ENCODE results near the gene CORO7.

CORO7 gene

GRCh38 chr16:4320571-4321137, 95.7 kb downstream of the CORO7 start:
- DNase-seq (ENCODE audit: low read depth): no peak

- no peak for DNase-seq (ENCODE audit: low read depth)
Observed at GRCh38 chr16:4319454-4320421, 96.7 kb downstream of the CORO7 start.

GRCh38 chr16:4318967-4319366, 97.4 kb downstream of the CORO7 start:
- no peak for DNase-seq (ENCODE audit: low read depth)

GRCh38 chr16:4318451-4318910, 97.9 kb downstream of the CORO7 start:
- DNase-seq (ENCODE audit: low read depth): no peak

- DNase-seq (ENCODE audit: low read depth): no peak
Observed at GRCh38 chr16:4317532-4318450, 98.6 kb downstream of the CORO7 start.

GRCh38 chr16:4316864-4317531, 99.4 kb downstream of the CORO7 start:
- DNase-seq (ENCODE audit: low read depth): no peak

- no peak for DNase-seq (ENCODE audit: low read depth)
Observed at GRCh38 chr16:4316108-4316863, 100.1 kb downstream of the CORO7 start.

- no peak for DNase-seq (ENCODE audit: low read depth)
Observed at GRCh38 chr16:4315186-4316107, 100.9 kb downstream of the CORO7 start, which contains the start of gene GLIS2. Gene GLIS2, plus strand, starts transcription at chr16:4316067. Its CDS starts 16,214 bp downstream, at chr16:4332281.

GRCh38 chr16:4314532-4315185, 101.7 kb downstream of the CORO7 start:
- no peak for DNase-seq (ENCODE audit: low read depth)

GRCh38 chr16:4313563-4314531, 102.5 kb downstream of the CORO7 start:
- no peak for DNase-seq (ENCODE audit: low read depth)

GRCh38 chr16:4309833-4310266, 106.5 kb downstream of the CORO7 start:
- DNase-seq (ENCODE audit: low read depth): no peak

GRCh38 chr16:4309102-4309832, 107.1 kb downstream of the CORO7 start:
- no peak for DNase-seq (ENCODE audit: low read depth)

GRCh38 chr16:4307215-4308037, 109.0 kb downstream of the CORO7 start:
- DNase-seq (ENCODE audit: low read depth): peak; percentile 90

GRCh38 chr16:4306470-4307214, 109.8 kb downstream of the CORO7 start:
- no peak for DNase-seq (ENCODE audit: low read depth)
